H9 (cell line): ENCODE data around the gene ADGRE1. TPM values are rescaled to one million over a fixed set of nuclear protein-coding genes. Genes with fewer than 3 reads are reported as not detected.

ENCODE experiments used
- DNase-seq: peaks from one replicate; pipeline ENCODE4 v3.0.0-alpha.2; 2017
- H2AFZ ChIP-seq: one replicate; pipeline ENCODE4 v1.6.1; 2013; ENCODE audit warnings: mild to moderate bottlenecking, low read length, control low read depth, moderate library complexity
- H2AK5ac ChIP-seq: 2 replicates; pipeline ENCODE4 v1.6.1; 2013; ENCODE audit warnings: low read length, control low read depth, mixed read lengths; ENCODE audit not compliant: insufficient read length
- H2BK120ac ChIP-seq: one replicate; pipeline ENCODE4 v1.6.1; 2013; ENCODE audit warnings: low read depth, mild to moderate bottlenecking, low read length, control low read depth, inconsistent platforms; ENCODE audit not compliant: poor library complexity, severe bottlenecking
- H2BK12ac ChIP-seq: 2 replicates; pipeline ENCODE4 v1.6.1; 2013; ENCODE audit warnings: low read length, control low read depth, mixed read lengths, low read depth; ENCODE audit not compliant: insufficient read length
- H2BK15ac ChIP-seq: 2 replicates; pipeline ENCODE4 v1.6.1; 2013; ENCODE audit warnings: low read depth, low read length, control low read depth
- H2BK20ac ChIP-seq: one replicate; pipeline ENCODE4 v1.6.1; 2013; ENCODE audit warnings: low read depth, mild to moderate bottlenecking, low read length, control low read depth, inconsistent platforms; ENCODE audit not compliant: poor library complexity, severe bottlenecking
- H2BK5ac ChIP-seq: 2 replicates; pipeline ENCODE4 v1.6.1; 2013; ENCODE audit warnings: low read length, control low read depth, mixed read lengths; ENCODE audit not compliant: insufficient read length
- H3K14ac ChIP-seq: 2 replicates; pipeline ENCODE4 v1.6.1; 2013; ENCODE audit warnings: low read length, control low read depth; ENCODE audit not compliant: insufficient read depth
- H3K18ac ChIP-seq: 2 replicates; pipeline ENCODE4 v1.6.1; 2013; ENCODE audit warnings: low read depth, mild to moderate bottlenecking, mixed read lengths, low read length, control low read depth; ENCODE audit not compliant: insufficient read length
- H3K23ac ChIP-seq: 2 replicates; pipeline ENCODE4 v1.6.1; 2013; ENCODE audit warnings: low read length, control low read depth, mixed read lengths, low read depth; ENCODE audit not compliant: insufficient read length
- H3K23me2 ChIP-seq: 2 replicates; pipeline ENCODE4 v1.6.1; 2013; ENCODE audit warnings: low read depth, mild to moderate bottlenecking, mixed read lengths, low read length, control low read depth; ENCODE audit not compliant: insufficient read length, poor library complexity, severe bottlenecking
- H3K27ac ChIP-seq: 2 replicates; pipeline ENCODE4 v1.5.1; 2013; ENCODE audit warnings: low read length, control low read depth, mixed read lengths, low read depth; ENCODE audit not compliant: insufficient read length
- H3K27me3 ChIP-seq: 2 replicates; pipeline ENCODE4 v1.6.1; 2013; ENCODE audit warnings: low read length, control low read depth, inconsistent platforms; ENCODE audit not compliant: insufficient read depth
- H3K4ac ChIP-seq: 2 replicates; pipeline ENCODE4 v1.6.1; 2013; ENCODE audit warnings: low read depth, mild to moderate bottlenecking, control low read depth, inconsistent platforms, low read length, moderate library complexity
- H3K4me1 ChIP-seq: 2 replicates; pipeline ENCODE4 v1.6.1; 2013; ENCODE audit warnings: low read length, control low read depth, inconsistent platforms; ENCODE audit not compliant: insufficient read depth
- H3K4me2 ChIP-seq: 2 replicates; pipeline ENCODE4 v1.6.1; 2013; ENCODE audit warnings: low read length, control low read depth, mixed read lengths; ENCODE audit not compliant: insufficient read length, insufficient read depth
- H3K56ac ChIP-seq: 2 replicates; pipeline ENCODE4 v1.6.1; 2013; ENCODE audit warnings: low read depth, mild to moderate bottlenecking, mixed read lengths, low read length, control low read depth; ENCODE audit not compliant: insufficient read length
- H3K79me1 ChIP-seq: 2 replicates; pipeline ENCODE4 v1.6.1; 2013; ENCODE audit warnings: low read depth, mild to moderate bottlenecking, moderate library complexity, low read length, control low read depth, inconsistent platforms; ENCODE audit not compliant: insufficient read depth, poor library complexity, severe bottlenecking
- H3K79me2 ChIP-seq: 2 replicates; pipeline ENCODE4 v1.6.1; 2013; ENCODE audit warnings: low read length, control low read depth, inconsistent platforms; ENCODE audit not compliant: insufficient read depth
- H3K9ac ChIP-seq: 2 replicates; pipeline ENCODE4 v1.6.1; 2013; ENCODE audit warnings: low read length, control low read depth, mixed read lengths; ENCODE audit not compliant: insufficient read length; ENCODE audit errors: extremely low read depth
- H3K9me3 ChIP-seq: one replicate; pipeline ENCODE4 v1.6.1; 2013; ENCODE audit warnings: low read depth, low read length, inconsistent platforms; ENCODE audit not compliant: control insufficient read depth
- H3T11ph ChIP-seq: one replicate; pipeline ENCODE4 v1.6.1; 2013; ENCODE audit warnings: mild to moderate bottlenecking, low read length, control low read depth, inconsistent platforms
- H4K20me1 ChIP-seq: one replicate; pipeline ENCODE4 v1.6.1; 2013; ENCODE audit not compliant: control insufficient read depth, insufficient read length, insufficient read depth
- H4K5ac ChIP-seq: 2 replicates; pipeline ENCODE4 v1.6.1; 2013; ENCODE audit warnings: low read depth, mild to moderate bottlenecking, mixed read lengths, low read length, control low read depth; ENCODE audit not compliant: insufficient read length
- H4K8ac ChIP-seq: replicated peaks from 2 replicates; pipeline ENCODE4 v1.6.1; 2013; ENCODE audit warnings: low read length, control low read depth, mixed read lengths, low read depth; ENCODE audit not compliant: insufficient read length
- H4K91ac ChIP-seq: 2 replicates; pipeline ENCODE4 v1.6.1; 2013; ENCODE audit warnings: low read depth, mild to moderate bottlenecking, moderate library complexity, mixed read lengths, low read length, control low read depth; ENCODE audit not compliant: insufficient read length
- H3K27ac Mint-ChIP-seq, 3 experiments: 2 replicates in 2 of 3; 3 replicates in 1 of 3; pipeline ENCODE4 v1.8.0; 2020 to 2021; ENCODE audit warnings: mixed read lengths in 3 of 3, mild to moderate bottlenecking in 1 of 3, moderate library complexity in 1 of 3
- H3K27me3 Mint-ChIP-seq: 2 replicates; pipeline ENCODE4 v1.8.0; 2021; ENCODE audit warnings: low read depth, mild to moderate bottlenecking, moderate library complexity, mixed read lengths
- H3K36me3 Mint-ChIP-seq, 3 experiments: 2 replicates in 2 of 3; 3 replicates in 1 of 3; pipeline ENCODE4 v1.8.0; 2020 to 2021; ENCODE audit warnings: low read depth in 3 of 3, mixed read lengths in 3 of 3; ENCODE audit not compliant: insufficient read depth in 1 of 3
- H3K4me1 Mint-ChIP-seq, 2 experiments: 2 replicates each; pipeline ENCODE4 v1.8.0; 2020; ENCODE audit warnings: mixed read lengths in 2 of 2
- H3K4me3 Mint-ChIP-seq, 2 experiments: 2 replicates in 1 of 2; 3 replicates in 1 of 2; pipeline ENCODE4 v1.8.0; 2020 to 2021; ENCODE audit warnings: mild to moderate bottlenecking in 2 of 2, mixed read lengths in 2 of 2, moderate library complexity in 1 of 2
- H3K9me3 Mint-ChIP-seq, 2 experiments: 2 replicates in 1 of 2; 3 replicates in 1 of 2; pipeline ENCODE4 v1.8.0; 2020; ENCODE audit warnings: mild to moderate bottlenecking in 2 of 2, mixed read lengths in 2 of 2, moderate library complexity in 1 of 2
- WGBS: extraction: QIAGEN DNeasy Blood & Tissue Kit; methylation state at CpG from one replicate; pipeline ENCODE4 v1.1.7; 2013; ENCODE audit warnings: missing lambda C conversion rate, low lambda C conversion rate, mixed read lengths; ENCODE audit not compliant: insufficient read length; ENCODE audit errors: extremely low coverage; 5-methylcytosine and 5-hydroxymethylcytosine counted together
- total RNA-seq: library from RNA; stranded (reverse); gene quantifications from 2 replicates; pipeline ENCODE4 v1.2.1, GENCODE V29; 2021
- TF ChIP-seq, protein P1 (sequence below): fragments of 200-600 bp; sonication (generic); conservative IDR thresholded peaks from 3 replicates; pipeline ENCODE4 v1.8.0; 2021; ENCODE audit warnings: antibody characterized with exemption, mild to moderate bottlenecking

ADGRE1 gene
- total RNA-seq, 1 experiment from 2014 or later = not detected

DNA sequence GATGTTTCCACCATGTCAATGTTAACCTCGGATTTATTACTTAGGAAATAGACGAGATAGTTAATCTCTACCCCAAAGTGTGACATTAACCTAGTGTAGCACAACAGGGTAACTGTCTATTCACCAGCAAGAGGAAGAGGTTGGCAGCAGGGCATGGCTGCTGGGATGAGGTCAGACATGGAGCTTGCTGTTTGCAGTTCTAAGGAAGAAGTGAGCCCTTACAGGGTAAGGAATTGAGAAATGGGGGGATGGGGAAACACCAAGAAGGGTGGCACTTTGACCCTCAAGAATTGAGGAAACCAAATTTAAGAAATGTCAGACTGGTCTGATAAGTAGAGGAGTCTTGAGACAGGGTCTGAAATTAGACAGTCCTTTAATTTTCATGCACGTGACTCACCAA lies 71.4 kb downstream of the ADGRE1 start:
- DNase-seq = no peak
- Histone ChIP-seq H3K4me2 (no peak overlapping the region), H2AK5ac (no peak overlapping the region), H3K23ac (no peak overlapping the region), H3K79me2 (no peaks in the 10 kb centered on the region), H2BK5ac (no peak overlapping the region), H3T11ph (no peak overlapping the region), H4K91ac (no peak overlapping the region), H3K23me2 (no peaks in the 10 kb centered on the region), H2BK12ac (no peak overlapping the region), H3K14ac (no peak overlapping the region), H3K4ac (no peak overlapping the region), H3K4me1 (no peaks in the 10 kb centered on the region), H2BK15ac (no peak overlapping the region), H3K79me1 (no peaks in the 10 kb centered on the region), H4K8ac (no peak overlapping the region), H3K27ac (no peak overlapping the region), H2BK120ac (no peak overlapping the region), H2AFZ (no peak overlapping the region), H3K9me3 (peaks cover 89% of the 10 kb centered on the region), H4K20me1 (no peaks in the 10 kb centered on the region), H3K27me3 (peaks cover 4% of the 10 kb centered on the region; the same call in 1 of the 2 replicates), H4K5ac (no peak overlapping the region), H3K18ac (no peak overlapping the region), H3K56ac (no peak overlapping the region), H2BK20ac (no peak overlapping the region), H3K9ac (no peak overlapping the region)
- Mint-ChIP-seq H3K4me1 (no peaks in the 10 kb centered on the region), H3K36me3 (peaks cover 0 to 23% (median 5%) of the 10 kb centered on the region in 3 experiments; a peak in 3 of 7 replicates), H3K4me3 (no peak overlapping the region), H3K9me3 (peaks cover 50 to 61% of the 10 kb centered on the region in 2 experiments), H3K27ac (no peak overlapping the region), H3K27me3 (no peaks in the 10 kb centered on the region)
- TF ChIP-seq, protein P1, sequence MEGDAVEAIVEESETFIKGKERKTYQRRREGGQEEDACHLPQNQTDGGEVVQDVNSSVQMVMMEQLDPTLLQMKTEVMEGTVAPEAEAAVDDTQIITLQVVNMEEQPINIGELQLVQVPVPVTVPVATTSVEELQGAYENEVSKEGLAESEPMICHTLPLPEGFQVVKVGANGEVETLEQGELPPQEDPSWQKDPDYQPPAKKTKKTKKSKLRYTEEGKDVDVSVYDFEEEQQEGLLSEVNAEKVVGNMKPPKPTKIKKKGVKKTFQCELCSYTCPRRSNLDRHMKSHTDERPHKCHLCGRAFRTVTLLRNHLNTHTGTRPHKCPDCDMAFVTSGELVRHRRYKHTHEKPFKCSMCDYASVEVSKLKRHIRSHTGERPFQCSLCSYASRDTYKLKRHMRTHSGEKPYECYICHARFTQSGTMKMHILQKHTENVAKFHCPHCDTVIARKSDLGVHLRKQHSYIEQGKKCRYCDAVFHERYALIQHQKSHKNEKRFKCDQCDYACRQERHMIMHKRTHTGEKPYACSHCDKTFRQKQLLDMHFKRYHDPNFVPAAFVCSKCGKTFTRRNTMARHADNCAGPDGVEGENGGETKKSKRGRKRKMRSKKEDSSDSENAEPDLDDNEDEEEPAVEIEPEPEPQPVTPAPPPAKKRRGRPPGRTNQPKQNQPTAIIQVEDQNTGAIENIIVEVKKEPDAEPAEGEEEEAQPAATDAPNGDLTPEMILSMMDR = no peak
- no CpG with 5 or more reads among the region's 3 CpGs for WGBS
